Mucosa of stomach (tissue), 1 donor: ENCODE results near the gene OTUD5.

Source experiments
- H3K27me3 ChIP-seq: one replicate; pipeline ENCODE4 v1.7.0; 2013; ENCODE audit warnings: mild to moderate bottlenecking, low read length; ENCODE audit not compliant: control insufficient read depth, insufficient read depth
- H3K36me3 ChIP-seq: one replicate; pipeline ENCODE4 v1.7.0; 2013; ENCODE audit warnings: low read length; ENCODE audit not compliant: control insufficient read depth, insufficient read depth
- H3K4me1 ChIP-seq: one replicate; pipeline ENCODE4 v1.7.0; 2013; ENCODE audit warnings: mild to moderate bottlenecking, low read length; ENCODE audit not compliant: control insufficient read depth, insufficient read depth
- H3K4me3 ChIP-seq: one replicate; pipeline ENCODE4 v1.7.0; 2013; ENCODE audit warnings: low read length
- H3K9ac ChIP-seq: one replicate; pipeline ENCODE4 v1.7.0; 2013; ENCODE audit warnings: mild to moderate bottlenecking, low read length, moderate library complexity
- H3K9me3 ChIP-seq: one replicate; pipeline ENCODE4 v1.7.0; 2013; ENCODE audit warnings: mild to moderate bottlenecking, low read length, moderate library complexity; ENCODE audit not compliant: control insufficient read depth
- donor health status: Pancreatic carcinoma.

The OTUD5 gene

DNA sequence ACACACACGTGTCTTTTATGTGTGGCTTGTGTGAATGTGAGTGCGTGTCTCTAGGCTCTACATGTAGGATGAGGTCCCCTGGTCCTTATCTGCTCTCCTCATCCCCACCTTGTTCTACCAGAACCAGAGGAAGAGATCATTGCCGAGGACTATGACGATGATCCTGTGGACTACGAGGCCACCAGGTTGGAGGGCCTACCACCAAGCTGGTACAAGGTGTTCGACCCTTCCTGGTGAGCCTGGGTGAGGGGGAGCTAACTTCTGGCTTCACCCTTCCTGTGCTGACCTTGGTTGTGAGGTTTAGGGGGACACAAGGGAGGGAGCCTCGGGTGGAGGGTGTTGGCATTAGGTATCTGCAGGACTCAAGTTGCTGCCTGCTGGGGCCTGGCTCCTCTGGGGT, 56.3 kb downstream of the OTUD5 start:
- Histone ChIP-seq H3K4me1 (peaks cover 5% of the 10 kb centered on the region), H3K9me3 (no peaks in the 10 kb centered on the region), H3K27me3 (no peaks in the 10 kb centered on the region), H3K4me3 (no peak overlapping the region), H3K36me3 (no peaks in the 10 kb centered on the region), H3K9ac (no peak overlapping the region)

DNA sequence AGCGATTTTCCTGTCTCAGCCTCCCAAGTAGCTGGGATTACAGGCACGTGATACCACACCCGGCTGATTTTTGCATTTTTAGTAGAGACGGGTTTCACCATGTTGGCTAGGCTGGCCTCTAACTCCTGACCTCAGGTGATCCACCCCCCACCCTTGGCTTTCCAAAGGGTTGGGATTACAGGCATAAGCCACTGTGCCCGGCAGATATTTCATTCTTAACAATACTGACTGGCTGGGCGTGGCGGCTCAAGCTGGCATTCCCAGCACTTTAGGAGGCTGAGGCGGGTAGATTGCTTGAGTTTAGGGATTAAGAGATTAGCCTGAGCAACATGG, 58.4 kb downstream of the OTUD5 start:
- H3K4me3 ChIP-seq: no peak overlapping the region
- no peaks in the 10 kb centered on the region for H3K9me3 ChIP-seq
- H3K36me3 ChIP-seq: no peaks in the 10 kb centered on the region
- H3K27me3 ChIP-seq: no peaks in the 10 kb centered on the region
- H3K4me1 ChIP-seq: peaks cover 5% of the 10 kb centered on the region
- H3K9ac ChIP-seq: peak overlapping the region; percentile 15

DNA sequence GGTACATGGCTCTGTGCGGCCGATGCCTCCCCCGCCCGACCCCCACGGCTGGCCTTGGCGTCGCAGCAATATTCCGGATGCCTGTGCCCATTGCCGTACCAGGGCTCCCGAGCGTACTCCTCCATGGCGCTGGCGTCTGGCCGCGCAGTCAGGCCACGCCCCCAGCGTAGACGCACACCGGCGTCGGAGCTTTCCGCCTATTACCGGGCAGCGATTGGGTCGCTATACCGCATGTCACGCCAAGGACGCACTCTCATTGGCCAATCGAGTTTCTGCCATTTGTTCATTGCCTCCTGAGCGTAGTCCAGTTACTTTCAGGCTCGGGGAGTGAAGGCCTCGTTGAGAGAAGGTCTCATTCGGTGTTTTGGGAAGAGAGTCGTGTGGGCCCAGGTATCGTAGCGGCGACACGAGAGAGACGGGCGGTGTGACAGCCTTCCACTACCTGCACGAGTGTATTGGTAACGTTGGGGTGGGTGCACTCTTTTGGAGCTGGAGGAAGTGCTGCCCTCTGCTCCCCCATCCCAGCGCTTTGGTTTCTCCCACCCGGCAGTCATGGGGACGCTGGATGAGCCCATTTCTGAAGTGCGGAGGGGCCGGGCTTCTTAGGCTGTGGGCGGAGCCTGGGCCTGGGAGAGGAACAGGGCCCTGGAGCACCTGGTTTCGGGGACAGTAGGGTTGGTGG, 59.6 kb downstream of the OTUD5 start, which contains the start of the genes PQBP1 and TIMM17B:
Gene PQBP1, plus strand, starts transcription at position 306 of the 682 bp plus-strand sequence. CDS start 580 bp downstream, outside the sequence.
Gene TIMM17B, minus strand, starts transcription at position 144 of the 682 bp plus-strand sequence. Its CDS starts 19 bp downstream, at position 125.
- no peaks in the 10 kb centered on the region for H3K36me3 ChIP-seq
- peak within 1 kb of the TSS; percentile 51 for H3K4me3 ChIP-seq
- H3K9ac ChIP-seq: peak within 1 kb of the TSS; percentile 92
- H3K9me3 ChIP-seq: no peaks in the 10 kb centered on the region
- peaks cover 5% of the 10 kb centered on the region for H3K4me1 ChIP-seq
- H3K27me3 ChIP-seq: no peaks in the 10 kb centered on the region

DNA sequence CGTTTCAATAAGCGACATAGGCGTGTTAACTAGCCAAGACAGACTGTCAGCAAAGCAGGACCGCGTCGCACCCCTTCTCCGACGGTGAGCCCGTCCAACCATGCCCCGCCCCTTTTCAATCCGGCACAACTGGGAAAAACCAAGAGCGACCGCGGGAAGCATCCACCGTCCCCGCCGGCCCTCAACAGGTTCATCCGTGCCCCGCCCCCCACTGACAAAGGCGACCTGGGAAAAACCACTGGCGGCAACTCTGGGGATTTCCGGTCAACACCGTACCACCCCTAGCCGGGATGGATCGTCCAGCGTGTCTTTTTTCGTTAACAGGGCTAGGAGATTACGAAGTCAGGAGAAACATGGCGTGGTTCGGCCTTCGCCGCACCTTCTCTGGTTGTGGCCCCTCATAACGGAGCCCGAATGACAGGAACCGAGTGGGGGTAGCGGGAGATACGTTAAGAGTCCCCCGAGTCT, 60.2 kb downstream of the OTUD5 start:
- Histone ChIP-seq H3K4me1 (peaks cover 5% of the 10 kb centered on the region), H3K9ac (peak overlapping the region; percentile 92), H3K4me3 (peak overlapping the region; percentile 51), H3K27me3 (no peaks in the 10 kb centered on the region), H3K9me3 (no peaks in the 10 kb centered on the region), H3K36me3 (no peaks in the 10 kb centered on the region)

DNA sequence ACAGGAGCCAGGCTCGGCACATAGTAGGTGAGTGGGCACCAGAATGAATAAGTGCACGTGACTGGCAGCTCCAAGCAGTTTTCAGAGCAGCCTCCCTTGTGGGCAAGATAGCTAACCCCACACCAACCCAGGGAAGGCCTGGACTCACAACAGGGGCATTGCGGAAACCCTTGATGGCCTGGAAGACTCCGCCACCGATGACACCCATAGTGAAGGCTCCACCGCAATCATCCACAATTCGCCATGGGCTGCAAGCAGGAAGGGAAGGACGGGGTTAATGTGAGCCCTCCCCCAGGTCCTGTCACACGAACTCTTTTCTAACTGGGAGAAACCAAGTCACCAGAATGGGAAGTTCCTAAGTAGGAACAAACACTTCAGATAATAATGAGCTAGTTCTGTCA, 60.8 kb downstream of the OTUD5 start:
- H3K9ac ChIP-seq: peak overlapping the region; percentile 92
- no peak overlapping the region for H3K4me3 ChIP-seq

DNA sequence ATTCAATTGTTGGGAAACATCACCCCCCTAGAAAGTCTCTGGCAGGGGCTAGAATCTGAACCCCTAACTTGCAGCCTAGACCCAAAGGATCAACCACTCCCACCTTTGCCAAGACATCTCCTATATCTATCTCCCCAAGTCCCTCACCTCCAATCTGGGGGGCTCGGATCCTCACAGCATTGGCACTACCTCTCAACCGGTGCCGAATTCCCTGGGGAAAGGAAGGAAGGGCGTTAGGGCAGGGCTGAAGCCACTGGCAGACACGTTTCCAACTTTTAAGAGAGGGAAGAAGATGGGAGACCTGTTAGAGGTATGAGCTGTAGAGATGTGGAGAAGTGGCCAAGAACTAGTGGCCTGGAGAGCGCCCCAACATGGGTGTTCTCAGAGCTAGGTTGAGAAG, 62.5 kb downstream of the OTUD5 start:
- peaks cover 8% of the 10 kb centered on the region for H3K4me1 ChIP-seq
- H3K9ac ChIP-seq: no peak overlapping the region
- no peaks in the 10 kb centered on the region for H3K27me3 ChIP-seq
- no peaks in the 10 kb centered on the region for H3K36me3 ChIP-seq
- no peak overlapping the region for H3K4me3 ChIP-seq
- no peaks in the 10 kb centered on the region for H3K9me3 ChIP-seq

More for the DNA sequence above, 60.8 kb downstream of the OTUD5 start:
- peaks cover 8% of the 10 kb centered on the region for H3K4me1 ChIP-seq
- no peaks in the 10 kb centered on the region for H3K9me3 ChIP-seq
- H3K27me3 ChIP-seq: no peaks in the 10 kb centered on the region
- H3K36me3 ChIP-seq: no peaks in the 10 kb centered on the region

DNA sequence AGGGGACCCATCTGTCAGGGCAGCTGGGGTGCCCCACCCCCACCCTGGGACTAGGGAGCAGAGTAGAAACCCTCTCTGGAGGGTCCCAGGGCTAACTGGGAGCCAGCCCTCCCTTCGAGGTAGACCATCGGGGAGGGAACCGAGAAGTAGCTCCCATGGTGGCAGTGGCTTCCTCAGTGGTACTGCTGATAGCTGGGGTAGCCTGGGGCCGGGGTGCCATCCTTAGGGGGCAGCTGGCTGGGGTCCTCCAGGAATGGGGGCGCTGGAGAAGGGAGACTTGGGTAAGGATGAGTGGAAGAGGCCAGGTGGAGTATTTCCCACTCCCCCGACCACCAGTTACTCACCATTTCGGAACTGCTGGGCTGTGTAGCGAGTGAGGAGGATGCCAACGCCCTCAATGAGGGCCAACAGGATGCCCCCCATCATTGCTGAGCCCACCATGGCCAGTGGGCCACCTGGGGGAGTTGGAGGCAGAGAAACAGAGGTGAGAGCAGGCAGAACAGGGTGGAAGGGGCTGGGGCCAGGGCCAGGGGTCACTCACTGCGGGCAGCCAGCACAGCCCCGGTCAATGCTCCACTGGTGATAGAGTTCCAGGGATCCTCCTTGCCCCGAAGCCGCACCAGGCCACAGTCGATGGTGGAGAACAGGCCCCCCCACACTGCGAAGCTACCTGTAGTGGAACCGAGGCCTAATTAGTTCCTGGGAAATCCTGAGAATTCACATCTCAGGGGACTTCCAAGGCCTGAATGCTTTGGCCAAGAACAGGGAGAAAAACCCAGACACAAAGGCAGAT, 63.7 kb downstream of the OTUD5 start:
- Histone ChIP-seq H3K4me3 (no peak overlapping the region), H3K9ac (no peak overlapping the region), H3K27me3 (no peaks in the 10 kb centered on the region), H3K36me3 (no peaks in the 10 kb centered on the region), H3K4me1 (peaks cover 8% of the 10 kb centered on the region), H3K9me3 (no peaks in the 10 kb centered on the region)

DNA sequence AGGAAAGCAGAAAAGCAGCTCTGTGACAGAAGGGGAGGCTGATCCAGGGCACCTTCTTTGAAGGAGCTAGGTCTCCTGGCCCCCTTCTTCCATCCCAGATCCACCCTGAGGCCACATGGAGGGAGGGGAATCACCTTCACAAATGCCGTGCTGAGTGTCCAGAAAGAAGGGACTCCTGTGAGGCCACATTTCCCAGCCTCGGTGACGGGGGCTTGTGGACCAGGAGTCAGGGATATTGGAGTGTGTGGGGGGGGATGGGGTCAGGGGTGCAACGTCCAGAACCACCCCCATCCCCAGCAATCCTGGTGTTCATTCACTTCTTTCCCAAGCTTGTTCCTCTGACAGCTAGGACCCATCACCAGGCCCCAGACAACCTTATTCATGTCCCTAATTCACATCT, 64.5 kb downstream of the OTUD5 start:
- H3K4me1 ChIP-seq: peaks cover 8% of the 10 kb centered on the region
- H3K4me3 ChIP-seq: no peak overlapping the region
- no peak overlapping the region for H3K9ac ChIP-seq
- H3K9me3 ChIP-seq: no peaks in the 10 kb centered on the region
- no peaks in the 10 kb centered on the region for H3K36me3 ChIP-seq
- H3K27me3 ChIP-seq: no peaks in the 10 kb centered on the region

DNA sequence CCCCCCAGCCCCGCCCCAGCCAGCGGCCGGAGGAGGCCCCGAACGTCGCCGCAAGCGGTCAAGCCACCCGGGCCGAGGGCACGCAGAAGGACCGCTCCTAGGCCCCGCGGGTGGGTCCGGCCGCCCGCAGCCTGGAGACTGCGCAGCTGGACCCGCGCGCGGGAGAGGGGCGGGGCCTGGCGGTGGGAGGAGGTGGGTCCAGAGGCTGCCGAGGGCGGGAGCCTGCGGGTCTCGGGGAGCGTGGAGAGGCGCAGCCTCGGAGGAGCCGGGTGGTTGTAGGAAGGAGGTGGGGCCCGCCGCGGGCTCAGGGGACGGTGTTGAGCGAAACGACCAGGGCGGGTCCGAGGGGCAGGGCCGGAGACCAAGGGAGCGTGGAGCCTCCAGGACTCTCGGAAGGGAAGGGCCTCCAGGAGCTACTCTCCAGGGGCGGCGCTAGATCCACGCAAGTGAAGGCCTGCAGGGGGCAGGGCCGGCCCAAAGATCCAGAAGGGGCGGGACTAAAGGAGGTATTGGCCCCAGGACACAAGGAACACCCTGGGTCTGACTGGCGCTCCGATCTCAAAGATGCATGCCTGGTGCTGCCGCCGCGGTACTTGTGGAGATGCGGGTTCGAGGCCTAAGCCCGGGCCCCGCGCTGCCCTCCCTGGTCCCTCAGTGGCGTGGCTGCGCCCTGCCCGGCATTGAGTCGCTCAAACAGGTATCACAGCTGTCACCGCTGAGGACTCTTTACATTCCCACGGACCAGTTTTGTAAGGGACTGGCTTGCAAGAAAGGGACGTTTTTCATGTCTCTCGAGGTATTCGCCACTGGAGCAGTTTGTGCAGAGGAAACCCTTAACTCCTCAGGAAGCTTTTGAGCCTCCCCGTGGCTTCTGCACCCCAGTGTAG, 65.8 kb downstream of the OTUD5 start:
- H3K9me3 ChIP-seq: no peaks in the 10 kb centered on the region
- H3K36me3 ChIP-seq: no peaks in the 10 kb centered on the region
- H3K9ac ChIP-seq: peak overlapping the region; percentile 34
- peaks cover 8% of the 10 kb centered on the region for H3K4me1 ChIP-seq
- no peak overlapping the region for H3K4me3 ChIP-seq
- H3K27me3 ChIP-seq: no peaks in the 10 kb centered on the region

DNA sequence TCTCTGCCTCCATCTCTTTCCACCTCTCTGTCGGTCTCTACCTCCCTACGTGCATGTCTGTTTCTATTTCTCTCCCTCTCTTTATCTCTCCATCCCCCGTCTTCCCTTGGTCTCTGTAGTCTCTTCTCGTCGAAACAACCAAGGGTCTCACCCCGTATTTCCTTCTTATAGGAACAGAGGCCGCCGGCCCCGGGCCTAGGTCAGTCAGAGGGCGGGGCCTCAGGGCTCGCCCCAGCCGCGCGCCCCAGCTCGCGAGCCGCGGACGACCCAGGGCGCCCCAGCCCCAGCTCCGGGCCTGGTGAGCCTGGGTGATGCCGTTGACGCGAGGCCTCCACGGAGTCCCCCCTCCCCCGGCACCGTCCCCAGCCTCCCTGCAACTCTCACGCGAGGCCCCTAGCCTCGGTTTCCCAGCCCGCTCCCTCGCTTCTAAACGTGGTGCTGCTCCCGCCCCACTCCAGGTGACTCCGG, 66.4 kb downstream of the OTUD5 start:
- H3K36me3 ChIP-seq: no peaks in the 10 kb centered on the region
- peaks cover 3% of the 10 kb centered on the region for H3K4me1 ChIP-seq
- H3K9me3 ChIP-seq: no peaks in the 10 kb centered on the region
- H3K9ac ChIP-seq: peak overlapping the region; percentile 34
- H3K4me3 ChIP-seq: no peak overlapping the region
- no peaks in the 10 kb centered on the region for H3K27me3 ChIP-seq

DNA sequence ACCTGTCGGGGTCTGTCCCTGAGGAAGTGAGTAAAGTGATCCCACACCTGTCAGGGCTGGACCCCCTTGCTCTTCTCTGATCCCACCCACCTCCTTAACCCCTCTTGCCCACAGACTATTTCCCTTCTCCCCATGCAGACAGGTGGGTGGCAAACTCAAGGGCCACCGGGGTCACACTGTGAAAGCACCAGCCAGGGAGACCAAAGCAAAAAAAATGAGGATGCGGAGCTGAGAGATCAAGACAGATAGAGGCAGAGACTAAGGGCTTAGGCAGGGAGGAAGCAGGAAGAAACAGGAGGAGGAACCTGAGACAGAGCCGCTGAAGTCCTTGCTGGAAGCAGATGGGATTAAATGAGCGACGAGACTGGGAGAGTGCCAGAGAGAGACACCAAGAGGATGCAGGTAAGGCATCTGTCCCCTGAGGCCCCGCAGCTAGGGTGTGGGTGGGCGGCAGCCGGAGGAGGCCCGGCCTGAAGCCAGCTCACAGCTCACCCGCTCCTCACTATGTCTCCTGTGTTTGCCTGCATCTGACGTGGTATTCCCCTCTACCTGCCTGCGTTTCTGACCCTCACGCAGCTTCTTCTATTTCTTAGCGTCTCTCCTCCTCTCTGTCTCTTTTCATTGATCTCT, 67.0 kb downstream of the OTUD5 start:
- Histone ChIP-seq H3K27me3 (no peaks in the 10 kb centered on the region), H3K9ac (no peak overlapping the region), H3K36me3 (no peaks in the 10 kb centered on the region), H3K4me1 (peaks cover 3% of the 10 kb centered on the region), H3K4me3 (no peak overlapping the region), H3K9me3 (no peaks in the 10 kb centered on the region)
